ENCODE measurements around the gene CLBA1.

CLBA1 gene

DNA sequence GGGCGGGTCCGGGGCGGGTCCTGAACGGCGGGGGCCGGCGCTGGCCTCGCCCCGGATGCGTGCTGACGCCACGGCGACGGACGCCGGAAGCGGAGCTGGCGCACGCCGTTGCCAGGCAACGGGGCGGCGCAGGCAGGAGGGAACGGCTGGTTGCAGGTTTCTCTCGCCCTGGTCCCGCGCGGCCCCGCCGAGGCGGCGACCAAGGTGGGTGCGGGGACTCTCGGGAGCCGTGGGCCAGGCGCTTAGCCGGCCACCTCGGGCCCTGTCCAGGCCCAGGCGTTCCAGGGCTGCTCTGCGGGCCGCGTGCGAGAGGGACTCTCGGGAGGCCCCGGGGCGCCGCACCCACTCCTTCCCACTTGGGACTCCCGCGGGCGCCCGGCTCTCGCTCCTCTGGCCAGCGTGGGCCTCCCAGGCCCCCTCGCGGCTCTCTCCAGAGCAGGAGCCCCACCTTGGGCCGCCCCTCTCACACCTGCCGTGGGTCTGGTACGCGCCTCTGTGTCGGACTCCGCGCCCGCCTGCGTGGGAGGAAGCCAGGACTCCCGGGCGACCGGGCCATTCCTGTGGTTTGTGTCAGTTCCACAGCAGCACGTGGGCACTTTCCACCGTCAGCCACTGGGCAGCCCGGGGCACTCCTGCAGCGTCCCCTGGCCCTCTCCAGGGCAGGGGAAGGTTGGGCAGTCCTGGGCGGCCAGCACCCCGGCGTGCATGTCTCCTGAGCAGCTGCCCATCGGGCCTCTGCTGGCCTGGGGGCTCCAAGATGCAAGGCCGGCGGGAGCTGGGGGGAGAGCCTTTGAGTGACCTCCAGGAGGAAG is at the start of gene CLBA1:
CLBA1 (plus strand) TSS at position 114 of the 812 bp plus-strand sequence; CDS start at position 758, 644 bp downstream.
- H3K27ac ChIP-seq (ENCODE audit: low read length), result no peak within 1 kb of the TSS
- no peaks in the 10 kb centered on the region for H3K36me3 ChIP-seq (ENCODE audit: control insufficient read depth, low read depth, low read length)
- H3K4me3 ChIP-seq (ENCODE audit: low read length), result peak within 1 kb of the TSS; percentile 66
- H3K9me3 ChIP-seq (ENCODE audit: control insufficient read depth, low read depth, low read length), result no peaks in the 10 kb centered on the region
- no peaks in the 10 kb centered on the region for H3K4me1 ChIP-seq (ENCODE audit: control insufficient read depth, low read depth, low read length)
- peak within 1 kb of the TSS; percentile 36 for H3K9ac ChIP-seq (ENCODE audit: low read length)
- H3K27me3 ChIP-seq (ENCODE audit: control insufficient read depth, insufficient read depth, low read length), result peaks cover 6% of the 10 kb centered on the region

DNA sequence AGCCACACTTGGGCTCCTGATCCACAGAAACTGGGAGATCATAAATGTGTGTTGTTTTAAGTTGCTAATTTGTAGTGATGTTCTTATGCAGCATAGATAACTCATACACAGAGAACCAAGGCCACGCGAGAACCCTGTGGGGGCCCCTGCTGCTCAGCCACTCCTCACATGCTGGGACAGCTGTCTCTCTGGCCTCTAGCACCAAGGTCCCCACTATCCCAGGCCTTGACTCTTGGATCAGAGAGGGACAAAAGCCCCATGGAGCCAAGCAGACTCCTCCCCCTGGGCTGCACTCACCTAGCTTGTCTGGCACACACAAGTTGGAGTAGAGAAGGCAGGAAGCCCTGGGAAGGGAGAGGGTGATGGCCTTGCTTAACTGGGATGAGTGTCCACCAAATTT is 49.6 kb upstream of the CLBA1 start:
- no peak overlapping the region for H3K4me3 ChIP-seq (ENCODE audit: low read length)
- H3K36me3 ChIP-seq (ENCODE audit: control insufficient read depth, low read depth, low read length), result no peaks in the 10 kb centered on the region
- peaks cover 77% of the 10 kb centered on the region for H3K27me3 ChIP-seq (ENCODE audit: control insufficient read depth, insufficient read depth, low read length)
- no peak overlapping the region for H3K9ac ChIP-seq (ENCODE audit: low read length)
- no peak overlapping the region for H3K27ac ChIP-seq (ENCODE audit: low read length)
- H3K9me3 ChIP-seq (ENCODE audit: control insufficient read depth, low read depth, low read length), result no peaks in the 10 kb centered on the region
- peaks cover 3% of the 10 kb centered on the region for H3K4me1 ChIP-seq (ENCODE audit: control insufficient read depth, low read depth, low read length)

DNA sequence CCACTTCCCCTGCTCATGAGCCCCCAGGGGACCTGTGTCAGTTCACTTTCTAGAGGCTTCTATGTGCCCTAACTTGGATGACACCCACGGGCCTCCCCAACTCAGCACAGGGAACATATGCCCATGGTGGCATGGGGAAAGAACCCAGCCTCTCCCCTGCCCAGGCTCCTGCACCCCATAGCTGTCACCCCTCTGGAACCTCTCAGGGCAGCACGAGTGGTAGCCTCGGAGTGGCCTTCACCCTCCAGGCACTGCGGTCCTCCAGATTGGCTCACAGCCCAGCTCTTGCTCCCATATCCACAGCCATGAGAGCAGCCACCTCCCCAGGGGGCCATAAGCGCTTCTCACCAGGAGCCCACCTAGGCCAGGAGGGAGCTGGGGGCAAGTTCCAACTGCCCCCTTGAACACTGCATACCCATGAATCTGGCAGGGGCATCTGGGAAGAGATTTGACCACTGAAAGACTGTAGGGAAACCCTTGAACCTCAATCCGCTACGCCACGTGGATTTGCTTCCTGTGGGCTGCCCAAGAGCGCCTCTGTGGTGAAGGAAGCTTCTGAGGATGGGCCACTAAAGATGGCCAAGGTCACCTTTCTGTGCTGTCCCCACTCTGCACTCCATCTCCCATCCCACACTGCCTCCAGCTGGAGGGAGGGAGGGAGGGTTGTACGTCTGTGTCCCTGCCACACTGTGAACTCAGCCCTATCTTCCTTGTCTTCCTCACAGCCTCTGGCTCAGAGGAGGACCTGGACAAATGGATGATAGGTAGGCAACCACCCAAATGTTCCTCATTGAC is 49.0 kb upstream of the CLBA1 start:
- Histone ChIP-seq H3K9me3 (ENCODE audit: control insufficient read depth, low read depth, low read length) (no peaks in the 10 kb centered on the region), H3K9ac (ENCODE audit: low read length) (no peak overlapping the region), H3K4me1 (ENCODE audit: control insufficient read depth, low read depth, low read length) (peaks cover 3% of the 10 kb centered on the region), H3K27ac (ENCODE audit: low read length) (no peak overlapping the region), H3K36me3 (ENCODE audit: control insufficient read depth, low read depth, low read length) (no peaks in the 10 kb centered on the region), H3K4me3 (ENCODE audit: low read length) (no peak overlapping the region), H3K27me3 (ENCODE audit: control insufficient read depth, insufficient read depth, low read length) (peaks cover 71% of the 10 kb centered on the region)

GRCh38 chr14:104937161-104937560 is 48.4 kb upstream of the CLBA1 start:
- Histone ChIP-seq H3K36me3 (ENCODE audit: control insufficient read depth, low read depth, low read length) (no peaks in the 10 kb centered on the region), H3K9me3 (ENCODE audit: control insufficient read depth, low read depth, low read length) (no peaks in the 10 kb centered on the region), H3K9ac (ENCODE audit: low read length) (no peak overlapping the region), H3K27me3 (ENCODE audit: control insufficient read depth, insufficient read depth, low read length) (peaks cover 65% of the 10 kb centered on the region), H3K27ac (ENCODE audit: low read length) (no peak overlapping the region), H3K4me3 (ENCODE audit: low read length) (no peak overlapping the region), H3K4me1 (ENCODE audit: control insufficient read depth, low read depth, low read length) (peaks cover under 1% of the 10 kb centered on the region)

GRCh38 chr14:104937694-104938365 is 47.8 kb upstream of the CLBA1 start:
- Histone ChIP-seq H3K27ac (ENCODE audit: low read length) (no peak overlapping the region), H3K27me3 (ENCODE audit: control insufficient read depth, insufficient read depth, low read length) (peaks cover 59% of the 10 kb centered on the region), H3K36me3 (ENCODE audit: control insufficient read depth, low read depth, low read length) (no peaks in the 10 kb centered on the region), H3K4me3 (ENCODE audit: low read length) (no peak overlapping the region), H3K9ac (ENCODE audit: low read length) (no peak overlapping the region), H3K4me1 (ENCODE audit: control insufficient read depth, low read depth, low read length) (no peaks in the 10 kb centered on the region), H3K9me3 (ENCODE audit: control insufficient read depth, low read depth, low read length) (no peaks in the 10 kb centered on the region)

DNA sequence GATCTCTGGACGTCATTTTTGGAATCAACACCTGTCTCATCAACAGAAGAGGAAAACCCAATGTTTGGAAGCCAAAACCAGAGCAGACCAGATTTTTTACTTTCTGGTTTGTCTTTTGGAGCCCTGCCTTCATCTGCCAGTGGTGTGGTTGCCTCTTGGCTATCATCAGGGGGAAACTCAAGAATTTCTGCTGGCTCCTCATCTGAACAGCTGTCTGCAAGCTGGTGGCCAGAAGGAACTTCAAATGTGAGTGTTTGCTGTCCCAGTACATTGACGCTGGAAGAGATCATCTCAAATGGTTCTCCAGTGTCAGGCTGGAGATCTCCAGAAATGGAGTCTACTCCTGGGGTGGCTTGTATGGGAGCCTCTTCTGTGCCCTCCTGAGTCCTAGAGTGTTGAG is 47.2 kb upstream of the CLBA1 start:
- Histone ChIP-seq H3K27me3 (ENCODE audit: control insufficient read depth, insufficient read depth, low read length) (peaks cover 54% of the 10 kb centered on the region), H3K4me1 (ENCODE audit: control insufficient read depth, low read depth, low read length) (no peaks in the 10 kb centered on the region), H3K9ac (ENCODE audit: low read length) (no peak overlapping the region), H3K9me3 (ENCODE audit: control insufficient read depth, low read depth, low read length) (no peaks in the 10 kb centered on the region), H3K27ac (ENCODE audit: low read length) (no peak overlapping the region), H3K36me3 (ENCODE audit: control insufficient read depth, low read depth, low read length) (no peaks in the 10 kb centered on the region), H3K4me3 (ENCODE audit: low read length) (no peak overlapping the region)

GRCh38 chr14:104938960-104939359 is 46.6 kb upstream of the CLBA1 start:
- peaks cover 54% of the 10 kb centered on the region for H3K27me3 ChIP-seq (ENCODE audit: control insufficient read depth, insufficient read depth, low read length)
- H3K9me3 ChIP-seq (ENCODE audit: control insufficient read depth, low read depth, low read length), result no peaks in the 10 kb centered on the region
- no peak overlapping the region for H3K4me3 ChIP-seq (ENCODE audit: low read length)
- H3K36me3 ChIP-seq (ENCODE audit: control insufficient read depth, low read depth, low read length), result no peaks in the 10 kb centered on the region
- H3K27ac ChIP-seq (ENCODE audit: low read length), result no peak overlapping the region
- H3K4me1 ChIP-seq (ENCODE audit: control insufficient read depth, low read depth, low read length), result no peaks in the 10 kb centered on the region
- no peak overlapping the region for H3K9ac ChIP-seq (ENCODE audit: low read length)

DNA sequence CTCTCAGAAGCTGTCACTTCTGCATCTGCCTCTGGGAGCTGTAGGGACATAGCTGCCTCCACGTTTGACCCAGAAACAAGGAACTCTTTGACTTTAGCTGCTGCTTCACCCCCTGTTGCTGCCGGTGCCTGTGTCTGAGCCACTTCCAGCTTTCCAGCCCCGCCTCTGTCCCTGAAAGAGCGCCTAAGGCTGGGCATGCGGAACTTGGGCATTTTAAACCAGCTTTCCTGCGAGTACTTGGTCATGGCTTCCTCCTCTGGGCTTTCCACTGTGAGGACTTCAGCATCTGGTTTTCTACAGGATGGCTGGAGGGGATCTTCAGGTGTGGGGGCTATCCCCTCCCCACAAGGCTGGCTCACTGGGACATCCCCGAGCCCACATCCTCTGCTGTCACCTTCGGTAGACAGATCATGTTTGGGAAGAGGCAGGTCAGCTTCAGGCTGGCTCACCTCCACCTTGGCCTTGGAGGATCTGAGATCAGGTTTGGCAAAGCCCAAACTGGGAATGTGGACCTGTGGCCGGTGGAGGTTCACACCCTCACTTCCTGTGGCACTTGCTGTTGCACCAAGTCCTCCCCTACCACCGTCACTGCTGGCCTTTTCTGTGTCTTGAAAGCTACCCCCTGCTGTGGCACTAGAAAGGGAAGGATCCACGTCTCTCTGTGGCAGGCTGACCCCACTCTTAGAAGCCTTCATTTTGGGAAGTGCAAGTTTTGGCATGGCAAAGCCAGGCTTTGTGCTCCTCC is 45.8 kb upstream of the CLBA1 start:
- H3K27me3 ChIP-seq (ENCODE audit: control insufficient read depth, insufficient read depth, low read length), result peaks cover 45% of the 10 kb centered on the region
- H3K9ac ChIP-seq (ENCODE audit: low read length), result no peak overlapping the region
- H3K27ac ChIP-seq (ENCODE audit: low read length), result no peak overlapping the region
- no peak overlapping the region for H3K4me3 ChIP-seq (ENCODE audit: low read length)
- no peaks in the 10 kb centered on the region for H3K9me3 ChIP-seq (ENCODE audit: control insufficient read depth, low read depth, low read length)
- no peaks in the 10 kb centered on the region for H3K4me1 ChIP-seq (ENCODE audit: control insufficient read depth, low read depth, low read length)
- no peaks in the 10 kb centered on the region for H3K36me3 ChIP-seq (ENCODE audit: control insufficient read depth, low read depth, low read length)

- Histone ChIP-seq H3K27ac (ENCODE audit: low read length) (no peak overlapping the region), H3K27me3 (ENCODE audit: control insufficient read depth, insufficient read depth, low read length) (peaks cover 37% of the 10 kb centered on the region), H3K4me1 (ENCODE audit: control insufficient read depth, low read depth, low read length) (no peaks in the 10 kb centered on the region), H3K36me3 (ENCODE audit: control insufficient read depth, low read depth, low read length) (no peaks in the 10 kb centered on the region), H3K4me3 (ENCODE audit: low read length) (no peak overlapping the region), H3K9me3 (ENCODE audit: control insufficient read depth, low read depth, low read length) (no peaks in the 10 kb centered on the region), H3K9ac (ENCODE audit: low read length) (no peak overlapping the region)
Measured at GRCh38 chr14:104940526-104941150, 45.0 kb upstream of the CLBA1 start.

DNA sequence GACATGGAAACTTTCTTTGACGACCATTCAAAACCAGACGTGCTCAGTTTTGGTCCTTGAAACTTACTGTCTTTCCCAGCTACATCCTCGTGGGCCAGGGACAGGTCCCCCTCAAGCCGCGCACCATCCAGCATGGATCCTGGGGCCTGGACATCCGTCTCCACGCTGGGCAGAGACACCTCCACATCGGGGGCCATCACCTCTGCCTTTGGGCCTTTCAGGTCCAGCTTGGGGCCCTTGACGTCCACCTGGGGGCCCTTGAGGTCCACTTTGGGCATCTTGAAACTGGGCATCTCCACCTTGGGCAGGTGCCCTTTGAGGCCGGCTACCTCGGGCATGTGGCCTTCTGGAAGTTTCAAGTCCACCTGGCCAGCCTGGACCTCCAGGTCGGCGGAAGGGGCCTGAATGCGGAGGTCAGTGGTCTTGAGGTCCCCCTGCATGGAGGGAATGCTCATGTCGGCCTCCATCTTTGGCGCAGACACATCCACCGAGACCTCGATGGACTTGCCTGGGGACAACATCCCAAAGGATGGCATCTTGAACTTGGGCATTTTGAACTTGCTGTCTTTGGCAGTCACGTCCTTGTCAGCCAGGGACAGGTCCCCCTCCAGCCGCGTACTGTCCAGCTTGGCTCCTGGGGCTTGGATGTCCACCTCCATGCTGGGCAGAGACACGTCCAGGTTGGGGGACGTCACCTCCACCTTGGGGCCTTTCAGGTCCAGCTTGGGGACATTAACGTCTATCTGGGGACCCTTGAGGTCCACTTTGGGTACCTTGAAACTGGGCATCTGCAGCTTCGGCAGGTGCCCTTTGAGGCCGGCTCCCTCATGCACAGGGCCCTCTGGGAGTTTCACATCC is 43.9 kb upstream of the CLBA1 start:
- Histone ChIP-seq H3K27ac (ENCODE audit: low read length) (no peak overlapping the region), H3K4me1 (ENCODE audit: control insufficient read depth, low read depth, low read length) (no peaks in the 10 kb centered on the region), H3K27me3 (ENCODE audit: control insufficient read depth, insufficient read depth, low read length) (peaks cover 28% of the 10 kb centered on the region), H3K9ac (ENCODE audit: low read length) (no peak overlapping the region), H3K4me3 (ENCODE audit: low read length) (no peak overlapping the region), H3K36me3 (ENCODE audit: control insufficient read depth, low read depth, low read length) (no peaks in the 10 kb centered on the region), H3K9me3 (ENCODE audit: control insufficient read depth, low read depth, low read length) (no peaks in the 10 kb centered on the region)
